HFFc6 (cell line): Measurements from ENCODE around the gene KLHL1. TPM values are rescaled to one million over a fixed set of nuclear protein-coding genes. Genes with fewer than 3 reads are reported as not detected.
"Not testable (repeated sequence)": the region's sequence is repeated elsewhere in the genome, so short reads cannot be mapped to it uniquely, and the experiment has no call there.

ENCODE experiments used
- DNase-seq: peaks from one replicate; pipeline ENCODE4 v3.0.0-alpha.2; 2018
- H3K27ac Mint-ChIP-seq: 2 replicates; pipeline ENCODE4 v1.8.0; 2020; ENCODE audit warnings: mild to moderate bottlenecking, mixed read lengths
- H3K27me3 Mint-ChIP-seq: 2 replicates; pipeline ENCODE4 v1.8.0; 2021; ENCODE audit warnings: mild to moderate bottlenecking, moderate library complexity, mixed read lengths; ENCODE audit not compliant: insufficient read depth
- H3K36me3 Mint-ChIP-seq: 2 replicates; pipeline ENCODE4 v1.8.0; 2021; ENCODE audit warnings: low read depth, mixed read lengths
- H3K4me1 Mint-ChIP-seq: 2 replicates; pipeline ENCODE4 v1.8.0; 2020; ENCODE audit warnings: low read depth, mixed read lengths
- H3K4me3 Mint-ChIP-seq: 2 replicates; pipeline ENCODE4 v1.8.0; 2020; ENCODE audit warnings: mild to moderate bottlenecking, moderate library complexity, mixed read lengths
- H3K9me3 Mint-ChIP-seq: 2 replicates; pipeline ENCODE4 v1.8.0; 2020; ENCODE audit warnings: mild to moderate bottlenecking, mixed read lengths
- CTCF ChIP-seq: fragments of 200-600 bp; sonication (generic); IDR thresholded peaks from 2 replicates; pipeline ENCODE4 v1.5.0; 2021; ENCODE audit warnings: antibody characterized with exemption, mild to moderate bottlenecking
- long read RNA-seq: library from polyadenylated mRNA; unstranded; transcript quantifications from one replicate; pipeline ENCODE4 v2.0.0, GENCODE V29; 2019
- total RNA-seq, 6 experiments: library from RNA; stranded (reverse); fragmentation: NEBNext Ultra II Directional; extraction: Animal tissue kit (Norgen Biotek cat#: 25700); gene quantifications; 2 replicates in 1 of 6; 3 replicates in 5 of 6; pipeline ENCODE4 v1.2.3, GENCODE V29; 2021

Gene KLHL1, protein sequence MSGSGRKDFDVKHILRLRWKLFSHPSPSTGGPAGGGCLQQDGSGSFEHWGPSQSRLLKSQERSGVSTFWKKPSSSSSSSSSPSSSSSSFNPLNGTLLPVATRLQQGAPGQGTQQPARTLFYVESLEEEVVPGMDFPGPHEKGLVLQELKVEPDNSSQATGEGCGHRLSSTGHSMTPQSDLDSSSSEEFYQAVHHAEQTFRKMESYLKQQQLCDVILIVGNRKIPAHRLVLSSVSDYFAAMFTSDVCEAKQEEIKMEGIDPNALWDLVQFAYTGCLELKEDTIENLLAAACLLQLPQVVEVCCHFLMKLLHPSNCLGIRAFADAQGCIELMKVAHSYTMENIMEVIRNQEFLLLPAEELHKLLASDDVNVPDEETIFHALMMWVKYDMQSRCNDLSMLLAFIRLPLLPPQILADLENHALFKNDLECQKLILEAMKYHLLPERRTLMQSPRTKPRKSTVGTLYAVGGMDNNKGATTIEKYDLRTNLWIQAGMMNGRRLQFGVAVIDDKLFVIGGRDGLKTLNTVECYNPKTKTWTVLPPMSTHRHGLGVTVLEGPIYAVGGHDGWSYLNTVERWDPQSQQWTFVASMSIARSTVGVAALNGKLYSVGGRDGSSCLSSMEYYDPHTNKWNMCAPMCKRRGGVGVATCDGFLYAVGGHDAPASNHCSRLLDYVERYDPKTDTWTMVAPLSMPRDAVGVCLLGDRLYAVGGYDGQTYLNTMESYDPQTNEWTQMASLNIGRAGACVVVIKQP
- total RNA-seq = not detected
- long read RNA-seq = 0 reads

DNA sequence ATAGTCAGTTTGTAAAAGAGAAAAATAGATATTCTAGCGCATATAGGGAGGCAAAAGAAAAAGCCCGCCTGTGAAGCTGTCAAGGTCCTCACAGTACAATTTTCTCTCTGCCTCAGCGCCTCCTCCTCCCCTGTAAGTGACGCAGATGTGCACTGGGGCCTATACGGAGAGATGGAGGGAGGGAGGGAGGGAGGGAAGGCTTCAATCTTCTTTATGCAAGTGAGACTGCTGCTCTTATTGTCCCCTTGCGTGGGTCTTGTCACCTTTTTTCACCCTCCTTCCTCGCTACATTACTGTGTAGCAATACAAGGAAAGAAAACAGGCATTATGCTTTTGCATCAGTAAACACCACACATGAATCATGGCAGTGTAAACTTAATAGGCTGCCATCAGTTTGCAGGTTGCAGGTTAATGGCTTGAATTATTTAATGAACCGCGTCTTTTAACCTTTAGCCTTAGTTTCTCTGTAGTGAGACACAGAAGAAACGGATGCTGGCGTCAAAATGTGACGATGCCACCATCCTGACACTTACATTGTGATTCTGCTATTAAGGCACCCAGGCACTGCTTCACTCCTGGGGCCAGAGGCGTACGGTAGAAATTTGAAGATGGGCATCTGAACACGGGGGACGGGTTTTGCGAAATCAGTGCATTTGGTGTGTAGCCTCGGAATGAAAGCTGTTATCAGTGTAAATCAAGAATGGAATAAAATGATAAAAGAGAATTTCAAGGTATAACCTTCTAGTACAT, at the start of gene KLHL1:
KLHL1 (minus strand) TSS at position 97 of the 750 bp plus-strand sequence. CDS start 753 bp downstream, outside the sequence.
- H3K27ac Mint-ChIP-seq = no peak within 1 kb of the TSS
- H3K27me3 Mint-ChIP-seq = no peaks in the 10 kb centered on the region
- DNase-seq = no peak
- H3K4me1 Mint-ChIP-seq = no peaks in the 10 kb centered on the region
- no peak for TF ChIP-seq CTCF
- peaks cover 15% of the 10 kb centered on the region for H3K9me3 Mint-ChIP-seq
- no peak within 1 kb of the TSS for H3K4me3 Mint-ChIP-seq
- no peaks in the 10 kb centered on the region; the same call in 1 of the 2 replicates for H3K36me3 Mint-ChIP-seq

DNA sequence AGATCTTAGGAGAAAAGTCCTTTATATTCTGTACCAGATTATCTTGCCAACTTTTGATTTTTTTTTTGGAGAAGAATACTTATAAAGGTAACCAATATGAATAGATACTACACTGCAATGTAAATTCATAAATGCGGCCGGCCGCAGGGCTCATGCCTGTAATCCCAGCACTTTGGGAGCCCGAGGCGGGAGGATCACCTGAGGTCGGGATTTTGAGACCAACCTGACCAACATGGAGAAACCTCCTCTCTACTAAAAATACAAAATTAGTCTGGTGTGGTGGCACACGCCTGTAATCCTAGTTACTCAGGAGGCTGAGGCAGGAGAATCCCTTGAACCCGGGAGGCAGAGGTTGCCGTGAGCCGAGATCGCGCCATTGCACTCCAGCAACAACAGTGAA, 34.4 kb upstream of the KLHL1 start:
- not testable (repeated sequence) for H3K4me1 Mint-ChIP-seq, H3K27ac Mint-ChIP-seq, DNase-seq, H3K27me3 Mint-ChIP-seq, H3K4me3 Mint-ChIP-seq, H3K36me3 Mint-ChIP-seq
- H3K9me3 Mint-ChIP-seq = peaks cover 21% of the 10 kb centered on the region

DNA sequence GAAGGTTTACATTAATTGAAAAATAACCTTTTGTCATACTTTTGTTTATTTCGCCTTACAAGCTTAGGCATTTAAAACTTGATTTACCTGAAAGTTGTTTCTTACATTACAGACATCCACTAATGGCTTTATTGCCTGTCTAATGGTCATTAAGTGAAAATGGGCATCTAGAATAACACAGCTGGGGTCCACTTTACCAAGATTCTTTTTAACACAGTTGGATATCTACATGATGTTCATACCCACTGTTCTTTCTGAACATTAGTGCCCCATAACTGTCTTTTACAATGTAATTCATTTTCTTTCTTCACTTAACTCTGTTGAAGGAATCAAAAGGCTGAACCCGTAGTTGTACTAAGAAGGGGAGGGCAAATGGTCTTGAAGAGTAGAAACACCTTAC, 19.8 kb upstream of the KLHL1 start:
- Mint-ChIP-seq H3K27ac (no peak overlapping the region), H3K9me3 (peaks cover 25% of the 10 kb centered on the region), H3K4me1 (no peaks in the 10 kb centered on the region), H3K36me3 (no peaks in the 10 kb centered on the region), H3K4me3 (no peak overlapping the region), H3K27me3 (no peaks in the 10 kb centered on the region)
- no peak for TF ChIP-seq CTCF
- no peak for DNase-seq

GRCh38 chr13:70125693-70126092, 17.4 kb upstream of the KLHL1 start:
- no peaks in the 10 kb centered on the region for H3K36me3 Mint-ChIP-seq
- no peaks in the 10 kb centered on the region for H3K4me1 Mint-ChIP-seq
- H3K4me3 Mint-ChIP-seq = no peak overlapping the region
- peaks cover 19% of the 10 kb centered on the region for H3K9me3 Mint-ChIP-seq
- no peaks in the 10 kb centered on the region for H3K27me3 Mint-ChIP-seq
- TF ChIP-seq CTCF = no peak
- no peak for DNase-seq
- no peak overlapping the region for H3K27ac Mint-ChIP-seq

GRCh38 chr13:70117338-70117905, 9.2 kb upstream of the KLHL1 start:
- Mint-ChIP-seq H3K4me3 (no peak overlapping the region), H3K27ac (no peak overlapping the region), H3K36me3 (no peaks in the 10 kb centered on the region), H3K9me3 (peaks cover 21% of the 10 kb centered on the region), H3K4me1 (no peaks in the 10 kb centered on the region), H3K27me3 (no peaks in the 10 kb centered on the region; the same call in 1 of the 2 replicates)
- DNase-seq = no peak
- no peak for TF ChIP-seq CTCF
